PC-3 (cell line): ENCODE data around the gene NUAK1. TPM values are rescaled to one million over a fixed set of nuclear protein-coding genes. Genes with fewer than 3 reads are reported as not detected.

Experiments
- ATAC-seq: fragments of 200-7000 bp; cut with Tn5 transposase; 2 replicates; pipeline ENCODE4 v1.9.1; 2020; ENCODE audit warnings: mild to moderate bottlenecking, moderate library complexity
- BruUV-seq: library from RNA; stranded (reverse); fragments of 400-500 nt; replicated peaks from 2 replicates; lab custom pipeline; 2021; lab: Mats Ljungman, UMichigan
- CTCF ChIA-PET: fragments of 300-600 bp; sonication (Branson Sonifier 250); formaldehyde crosslinking; loops from one replicate; lab custom pipeline; 2022; ENCODE audit warnings: antibody characterized with exemption; lab: Charles Lee
- POLR2A ChIA-PET: fragments of 300-600 bp; sonication (Branson Sonifier 250); formaldehyde crosslinking; loops from one replicate; lab custom pipeline; 2022; ENCODE audit warnings: antibody characterized with exemption; ENCODE audit not compliant: unreplicated experiment; lab: Charles Lee
- DNase-seq: peaks from one replicate; pipeline ENCODE4 v3.0.0-alpha.2; 2015
- H2AFZ ChIP-seq: fragments of 300-600 bp; sonication (generic); 2 replicates; pipeline ENCODE4 v1.6.0; 2016; ENCODE audit warnings: antibody characterized with exemption, low read length
- H3F3A ChIP-seq: fragments of 300-600 bp; sonication (generic); one replicate; pipeline ENCODE4 v1.6.0; 2017; ENCODE audit warnings: antibody characterized with exemption, low read length, control low read depth, mild to moderate bottlenecking; ENCODE audit not compliant: unreplicated experiment
- H3K27ac ChIP-seq: fragments of 300-600 bp; sonication (generic); 2 replicates; pipeline ENCODE4 v1.5.1; 2016; ENCODE audit warnings: mild to moderate bottlenecking, low read length
- H3K27me3 ChIP-seq: fragments of 300-600 bp; sonication (generic); 2 replicates; pipeline ENCODE4 v1.6.1; 2016; ENCODE audit warnings: low read length, mixed read lengths
- H3K36me3 ChIP-seq: fragments of 300-600 bp; sonication (generic); 2 replicates; pipeline ENCODE4 v1.6.1; 2016; ENCODE audit warnings: low read depth, mixed run types, low read length, mixed read lengths
- H3K4me1 ChIP-seq: fragments of 300-600 bp; sonication (generic); 2 replicates; pipeline ENCODE4 v1.5.1; 2016; ENCODE audit warnings: low read length; ENCODE audit not compliant: insufficient read depth
- H3K4me2 ChIP-seq: fragments of 300-600 bp; sonication (generic); 2 replicates; pipeline ENCODE4 v1.6.0; 2016; ENCODE audit warnings: low read length
- H3K4me3 ChIP-seq: fragments of 300-600 bp; sonication (generic); 2 replicates; pipeline ENCODE4 v1.5.1; 2016; ENCODE audit warnings: mild to moderate bottlenecking, low read length, mixed read lengths
- H3K79me2 ChIP-seq: fragments of 300-600 bp; sonication (generic); 2 replicates; pipeline ENCODE4 v1.6.1; 2017; ENCODE audit warnings: low read length, mixed read lengths
- H3K9ac ChIP-seq: fragments of 300-600 bp; sonication (generic); 2 replicates; pipeline ENCODE4 v1.6.0; 2016; ENCODE audit warnings: mild to moderate bottlenecking, low read length
- H3K9me2 ChIP-seq: fragments of 300-600 bp; sonication (generic); replicated peaks from 2 replicates; pipeline ENCODE4 v1.6.1; 2016; ENCODE audit warnings: mixed run types, low read length, mixed read lengths
- H3K9me3 ChIP-seq: fragments of 300-600 bp; sonication (generic); 2 replicates; pipeline ENCODE4 v1.6.1; 2016; ENCODE audit warnings: low read length, mixed read lengths
- H4K20me1 ChIP-seq: fragments of 300-600 bp; sonication (generic); 2 replicates; pipeline ENCODE4 v1.6.1; 2016; ENCODE audit warnings: low read length, mixed read lengths
- EZH2 ChIP-seq: fragments of 300-600 bp; sonication (generic); IDR thresholded peaks from one replicate; pipeline ENCODE4 v1.6.1; 2017; ENCODE audit warnings: antibody characterized with exemption, mild to moderate bottlenecking, low read length; ENCODE audit not compliant: unreplicated experiment
- EZH2phosphoT487 ChIP-seq: fragments of 300-600 bp; sonication (generic); IDR thresholded peaks from 2 replicates; pipeline ENCODE4 v1.6.1; 2018; ENCODE audit warnings: mild to moderate bottlenecking, antibody characterized with exemption, low read length, borderline replicate concordance
- intact Hi-C: fragments of 100-400 bp; cut with micrococcal nuclease; formaldehyde crosslinking; loops from 2 replicates; pipeline ENCODE4 v1.9.0; 2023
- total RNA-seq: library from RNA; depleted of rRNA; stranded (reverse); fragments of >200 nt; gene quantifications from 2 replicates; pipeline ENCODE4 v1.2.3, GENCODE V29; 2014
- TF ChIP-seq, protein P1 (sequence below): fragments of 300-600 bp; sonication (generic); conservative IDR thresholded peaks from 2 replicates; pipeline ENCODE4 v1.5.1; 2017; ENCODE audit warnings: antibody characterized with exemption, low read depth, mild to moderate bottlenecking, low read length

NUAK1 gene
- total RNA-seq, 1 experiment from 2014 or later = 9.8 TPM

DNA sequence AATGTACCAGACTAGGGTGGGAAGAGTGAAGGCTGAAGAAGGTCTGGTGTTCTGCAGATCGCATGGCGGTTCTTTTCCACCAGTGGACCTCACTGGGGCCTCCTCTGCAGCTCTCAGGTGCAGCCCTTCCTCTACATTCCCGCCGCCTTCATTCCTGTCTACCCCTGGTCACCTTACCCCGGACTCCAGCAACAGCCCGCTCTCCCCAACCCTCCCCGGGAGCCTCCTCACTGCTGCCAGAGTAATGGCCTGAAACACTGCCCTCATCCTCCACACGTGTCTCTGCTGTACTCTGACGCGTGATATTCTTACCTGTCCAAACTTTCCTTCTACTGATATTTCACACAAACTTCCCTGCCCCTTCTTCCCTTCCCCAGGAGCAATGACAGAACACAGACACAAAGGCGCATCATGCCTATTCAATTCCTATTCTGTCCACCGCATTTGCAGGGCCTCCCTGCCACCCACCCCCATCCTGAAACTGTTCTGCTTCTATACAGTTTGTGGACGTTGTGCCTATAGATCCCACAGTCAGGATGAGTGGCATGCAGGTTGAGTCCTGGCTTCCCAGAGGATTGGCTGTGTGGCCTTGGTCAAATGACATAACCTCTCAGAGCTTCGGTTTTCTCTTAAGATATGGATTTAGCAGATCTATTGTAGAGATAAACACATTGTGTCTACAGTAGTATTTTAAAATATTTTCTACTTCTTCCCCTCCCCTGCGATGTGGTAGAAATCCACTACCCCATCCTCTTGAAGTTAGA, 1.7 kb upstream of the NUAK1 start:
- H3K4me3 ChIP-seq = peak overlapping the region; percentile 82; the same call in 1 of the 2 replicates
- no peaks in the 10 kb centered on the region for H4K20me1 ChIP-seq
- TSS peak; percentile 43 for BruUV-seq
- no peaks in the 10 kb centered on the region for H3F3A ChIP-seq
- H3K27ac ChIP-seq = no peak overlapping the region
- no peaks in the 10 kb centered on the region for H3K9me3 ChIP-seq
- intact Hi-C loops = no loop called here
- POLR2A ChIA-PET = no interaction called here
- H3K4me2 ChIP-seq = no peak overlapping the region; the same call in 1 of the 2 replicates
- no peaks in the 10 kb centered on the region for H3K27me3 ChIP-seq
- no peaks in the 10 kb centered on the region for H3K36me3 ChIP-seq
- TF ChIP-seq EZH2phosphoT487 = no peak
- no peak for TF ChIP-seq EZH2
- TF ChIP-seq, protein P1, sequence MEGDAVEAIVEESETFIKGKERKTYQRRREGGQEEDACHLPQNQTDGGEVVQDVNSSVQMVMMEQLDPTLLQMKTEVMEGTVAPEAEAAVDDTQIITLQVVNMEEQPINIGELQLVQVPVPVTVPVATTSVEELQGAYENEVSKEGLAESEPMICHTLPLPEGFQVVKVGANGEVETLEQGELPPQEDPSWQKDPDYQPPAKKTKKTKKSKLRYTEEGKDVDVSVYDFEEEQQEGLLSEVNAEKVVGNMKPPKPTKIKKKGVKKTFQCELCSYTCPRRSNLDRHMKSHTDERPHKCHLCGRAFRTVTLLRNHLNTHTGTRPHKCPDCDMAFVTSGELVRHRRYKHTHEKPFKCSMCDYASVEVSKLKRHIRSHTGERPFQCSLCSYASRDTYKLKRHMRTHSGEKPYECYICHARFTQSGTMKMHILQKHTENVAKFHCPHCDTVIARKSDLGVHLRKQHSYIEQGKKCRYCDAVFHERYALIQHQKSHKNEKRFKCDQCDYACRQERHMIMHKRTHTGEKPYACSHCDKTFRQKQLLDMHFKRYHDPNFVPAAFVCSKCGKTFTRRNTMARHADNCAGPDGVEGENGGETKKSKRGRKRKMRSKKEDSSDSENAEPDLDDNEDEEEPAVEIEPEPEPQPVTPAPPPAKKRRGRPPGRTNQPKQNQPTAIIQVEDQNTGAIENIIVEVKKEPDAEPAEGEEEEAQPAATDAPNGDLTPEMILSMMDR = no peak
- CTCF ChIA-PET = no interaction called here
- no peak overlapping the region; the same call in 1 of the 2 replicates for H3K9ac ChIP-seq
- H3K9me2 ChIP-seq = no peaks in the 10 kb centered on the region
- peaks cover 29% of the 10 kb centered on the region for H3K4me1 ChIP-seq
- H2AFZ ChIP-seq = no peak overlapping the region
- peaks cover 25% of the 10 kb centered on the region for H3K79me2 ChIP-seq
- ATAC-seq (no peak), DNase-seq (no peak)

DNA sequence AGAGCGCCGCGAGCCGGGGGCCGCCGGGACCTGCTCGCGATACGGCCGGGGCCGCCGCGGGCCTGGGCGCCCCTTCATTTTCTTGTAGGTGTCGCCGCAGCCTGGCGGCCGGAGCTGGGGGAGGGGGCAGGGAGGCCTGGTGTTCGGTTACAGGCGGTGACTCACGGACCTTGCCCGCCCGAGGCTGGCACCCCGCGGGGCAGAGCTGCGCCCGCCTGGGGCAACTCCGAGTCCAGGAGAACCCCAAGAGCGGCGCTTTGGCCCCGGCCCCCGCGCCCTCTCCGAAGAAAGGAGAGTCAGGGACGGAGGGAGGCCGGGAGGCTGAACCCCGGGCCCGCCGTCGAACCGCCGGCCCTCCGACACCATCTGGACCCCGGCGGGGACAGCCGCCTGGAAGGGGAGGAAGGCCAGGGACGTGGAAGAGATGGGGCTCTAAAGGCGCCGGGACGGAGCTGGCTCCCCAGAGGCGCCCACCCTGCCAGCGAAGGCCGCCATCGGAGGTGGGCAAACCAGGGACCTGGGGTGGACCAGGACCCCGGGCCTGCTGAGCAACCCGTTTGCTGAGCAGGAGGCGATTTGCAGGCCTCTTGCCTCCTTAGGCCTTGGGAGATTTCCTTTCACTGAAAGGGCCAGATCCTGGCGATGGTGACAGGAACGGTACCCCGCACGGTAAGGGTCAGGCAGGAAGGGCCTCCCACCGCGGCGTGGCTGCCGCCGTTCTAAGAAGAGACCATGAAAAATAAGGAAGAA, 843 bp upstream of the NUAK1 start:
- ChIA-PET POLR2A (interaction anchor here (0.8 kb wide), 1 partner anchor 96 kb away, joined by 3 read pairs; no protein-coding TSS in a partner anchor), CTCF (interaction anchor here (1.4 to 3.3 kb wide), 2 partner anchors 45 to 719 kb away, joined by 5 to 17 read pairs; no protein-coding TSS in a partner anchor)
- Histone ChIP-seq H3K4me1 (peaks cover 37% of the 10 kb centered on the region), H3K9me3 (no peaks in the 10 kb centered on the region), H3K79me2 (peaks cover 33% of the 10 kb centered on the region), H3K9ac (peak overlapping the region; percentile 61), H3K9me2 (no peaks in the 10 kb centered on the region), H3K27me3 (no peaks in the 10 kb centered on the region), H4K20me1 (no peaks in the 10 kb centered on the region), H3F3A (no peaks in the 10 kb centered on the region), H3K4me3 (peak overlapping the region; percentile 82), H3K36me3 (no peaks in the 10 kb centered on the region), H3K4me2 (peak overlapping the region; percentile 88), H2AFZ (peak overlapping the region; percentile 75), H3K27ac (0 out of 2 replicates have a peak overlapping the region, but pooled peaks have one; percentile 9)
- DNase-seq = peak; percentile 72
- no TSS peak for BruUV-seq
- intact Hi-C loops = loop anchor here (5.0 kb wide), 3 partner anchors 362 to 737 kb away; no protein-coding TSS in a partner anchor
- TF ChIP-seq EZH2phosphoT487 (no peak), EZH2 (no peak)
- TF ChIP-seq, protein P1 = no peak
- ATAC-seq = peak; percentile 59
